H9 (cell line): Measurements from ENCODE around the gene CNPY2. TPM values are rescaled to one million over a fixed set of nuclear protein-coding genes. Genes with fewer than 3 reads are reported as not detected.
A peak's percentile ranks its signal among the peaks of the same experiment; 100 is the strongest.
"Not testable (repeated sequence)": the region's sequence is repeated elsewhere in the genome, so short reads cannot be mapped to it uniquely, and the experiment has no call there.

Source experiments
- DNase-seq: peaks from one replicate; pipeline ENCODE4 v3.0.0-alpha.2; 2017
- H2AFZ ChIP-seq: one replicate; pipeline ENCODE4 v1.6.1; 2013; ENCODE audit warnings: mild to moderate bottlenecking, low read length, control low read depth, moderate library complexity
- H2AK5ac ChIP-seq: 2 replicates; pipeline ENCODE4 v1.6.1; 2013; ENCODE audit warnings: low read length, control low read depth, mixed read lengths; ENCODE audit not compliant: insufficient read length
- H2BK120ac ChIP-seq: one replicate; pipeline ENCODE4 v1.6.1; 2013; ENCODE audit warnings: low read depth, mild to moderate bottlenecking, low read length, control low read depth, inconsistent platforms; ENCODE audit not compliant: poor library complexity, severe bottlenecking
- H2BK12ac ChIP-seq: 2 replicates; pipeline ENCODE4 v1.6.1; 2013; ENCODE audit warnings: low read length, control low read depth, mixed read lengths, low read depth; ENCODE audit not compliant: insufficient read length
- H2BK15ac ChIP-seq: 2 replicates; pipeline ENCODE4 v1.6.1; 2013; ENCODE audit warnings: low read depth, low read length, control low read depth
- H2BK20ac ChIP-seq: one replicate; pipeline ENCODE4 v1.6.1; 2013; ENCODE audit warnings: low read depth, mild to moderate bottlenecking, low read length, control low read depth, inconsistent platforms; ENCODE audit not compliant: poor library complexity, severe bottlenecking
- H2BK5ac ChIP-seq: 2 replicates; pipeline ENCODE4 v1.6.1; 2013; ENCODE audit warnings: low read length, control low read depth, mixed read lengths; ENCODE audit not compliant: insufficient read length
- H3K14ac ChIP-seq: 2 replicates; pipeline ENCODE4 v1.6.1; 2013; ENCODE audit warnings: low read length, control low read depth; ENCODE audit not compliant: insufficient read depth
- H3K18ac ChIP-seq: 2 replicates; pipeline ENCODE4 v1.6.1; 2013; ENCODE audit warnings: low read depth, mild to moderate bottlenecking, mixed read lengths, low read length, control low read depth; ENCODE audit not compliant: insufficient read length
- H3K23ac ChIP-seq: 2 replicates; pipeline ENCODE4 v1.6.1; 2013; ENCODE audit warnings: low read length, control low read depth, mixed read lengths, low read depth; ENCODE audit not compliant: insufficient read length
- H3K23me2 ChIP-seq: 2 replicates; pipeline ENCODE4 v1.6.1; 2013; ENCODE audit warnings: low read depth, mild to moderate bottlenecking, mixed read lengths, low read length, control low read depth; ENCODE audit not compliant: insufficient read length, poor library complexity, severe bottlenecking
- H3K27ac ChIP-seq: 2 replicates; pipeline ENCODE4 v1.5.1; 2013; ENCODE audit warnings: low read length, control low read depth, mixed read lengths, low read depth; ENCODE audit not compliant: insufficient read length
- H3K27me3 ChIP-seq: 2 replicates; pipeline ENCODE4 v1.6.1; 2013; ENCODE audit warnings: low read length, control low read depth, inconsistent platforms; ENCODE audit not compliant: insufficient read depth
- H3K4ac ChIP-seq: 2 replicates; pipeline ENCODE4 v1.6.1; 2013; ENCODE audit warnings: low read depth, mild to moderate bottlenecking, control low read depth, inconsistent platforms, low read length, moderate library complexity
- H3K4me1 ChIP-seq: 2 replicates; pipeline ENCODE4 v1.6.1; 2013; ENCODE audit warnings: low read length, control low read depth, inconsistent platforms; ENCODE audit not compliant: insufficient read depth
- H3K4me2 ChIP-seq: 2 replicates; pipeline ENCODE4 v1.6.1; 2013; ENCODE audit warnings: low read length, control low read depth, mixed read lengths; ENCODE audit not compliant: insufficient read length, insufficient read depth
- H3K56ac ChIP-seq: 2 replicates; pipeline ENCODE4 v1.6.1; 2013; ENCODE audit warnings: low read depth, mild to moderate bottlenecking, mixed read lengths, low read length, control low read depth; ENCODE audit not compliant: insufficient read length
- H3K79me1 ChIP-seq: 2 replicates; pipeline ENCODE4 v1.6.1; 2013; ENCODE audit warnings: low read depth, mild to moderate bottlenecking, moderate library complexity, low read length, control low read depth, inconsistent platforms; ENCODE audit not compliant: insufficient read depth, poor library complexity, severe bottlenecking
- H3K79me2 ChIP-seq: 2 replicates; pipeline ENCODE4 v1.6.1; 2013; ENCODE audit warnings: low read length, control low read depth, inconsistent platforms; ENCODE audit not compliant: insufficient read depth
- H3K9ac ChIP-seq: 2 replicates; pipeline ENCODE4 v1.6.1; 2013; ENCODE audit warnings: low read length, control low read depth, mixed read lengths; ENCODE audit not compliant: insufficient read length; ENCODE audit errors: extremely low read depth
- H3K9me3 ChIP-seq: one replicate; pipeline ENCODE4 v1.6.1; 2013; ENCODE audit warnings: low read depth, low read length, inconsistent platforms; ENCODE audit not compliant: control insufficient read depth
- H3T11ph ChIP-seq: one replicate; pipeline ENCODE4 v1.6.1; 2013; ENCODE audit warnings: mild to moderate bottlenecking, low read length, control low read depth, inconsistent platforms
- H4K20me1 ChIP-seq: one replicate; pipeline ENCODE4 v1.6.1; 2013; ENCODE audit not compliant: control insufficient read depth, insufficient read length, insufficient read depth
- H4K5ac ChIP-seq: 2 replicates; pipeline ENCODE4 v1.6.1; 2013; ENCODE audit warnings: low read depth, mild to moderate bottlenecking, mixed read lengths, low read length, control low read depth; ENCODE audit not compliant: insufficient read length
- H4K8ac ChIP-seq: replicated peaks from 2 replicates; pipeline ENCODE4 v1.6.1; 2013; ENCODE audit warnings: low read length, control low read depth, mixed read lengths, low read depth; ENCODE audit not compliant: insufficient read length
- H4K91ac ChIP-seq: 2 replicates; pipeline ENCODE4 v1.6.1; 2013; ENCODE audit warnings: low read depth, mild to moderate bottlenecking, moderate library complexity, mixed read lengths, low read length, control low read depth; ENCODE audit not compliant: insufficient read length
- H3K27ac Mint-ChIP-seq, 3 experiments: 2 replicates in 2 of 3; 3 replicates in 1 of 3; pipeline ENCODE4 v1.8.0; 2020 to 2021; ENCODE audit warnings: mixed read lengths in 3 of 3, mild to moderate bottlenecking in 1 of 3, moderate library complexity in 1 of 3
- H3K27me3 Mint-ChIP-seq: 2 replicates; pipeline ENCODE4 v1.8.0; 2021; ENCODE audit warnings: low read depth, mild to moderate bottlenecking, moderate library complexity, mixed read lengths
- H3K36me3 Mint-ChIP-seq, 3 experiments: 2 replicates in 2 of 3; 3 replicates in 1 of 3; pipeline ENCODE4 v1.8.0; 2020 to 2021; ENCODE audit warnings: low read depth in 3 of 3, mixed read lengths in 3 of 3; ENCODE audit not compliant: insufficient read depth in 1 of 3
- H3K4me1 Mint-ChIP-seq, 2 experiments: 2 replicates each; pipeline ENCODE4 v1.8.0; 2020; ENCODE audit warnings: mixed read lengths in 2 of 2
- H3K4me3 Mint-ChIP-seq, 2 experiments: 2 replicates in 1 of 2; 3 replicates in 1 of 2; pipeline ENCODE4 v1.8.0; 2020 to 2021; ENCODE audit warnings: mild to moderate bottlenecking in 2 of 2, mixed read lengths in 2 of 2, moderate library complexity in 1 of 2
- H3K9me3 Mint-ChIP-seq, 2 experiments: 2 replicates in 1 of 2; 3 replicates in 1 of 2; pipeline ENCODE4 v1.8.0; 2020; ENCODE audit warnings: mild to moderate bottlenecking in 2 of 2, mixed read lengths in 2 of 2, moderate library complexity in 1 of 2
- WGBS: extraction: QIAGEN DNeasy Blood & Tissue Kit; methylation state at CpG from one replicate; pipeline ENCODE4 v1.1.7; 2013; ENCODE audit warnings: missing lambda C conversion rate, low lambda C conversion rate, mixed read lengths; ENCODE audit not compliant: insufficient read length; ENCODE audit errors: extremely low coverage; 5-methylcytosine and 5-hydroxymethylcytosine counted together
- total RNA-seq: library from RNA; stranded (reverse); gene quantifications from 2 replicates; pipeline ENCODE4 v1.2.1, GENCODE V29; 2021
- TF ChIP-seq, protein P1 (sequence below): fragments of 200-600 bp; sonication (generic); conservative IDR thresholded peaks from 3 replicates; pipeline ENCODE4 v1.8.0; 2021; ENCODE audit warnings: antibody characterized with exemption, mild to moderate bottlenecking

The CNPY2 gene
- total RNA-seq, 1 experiment from 2014 or later, result 221 TPM

DNA sequence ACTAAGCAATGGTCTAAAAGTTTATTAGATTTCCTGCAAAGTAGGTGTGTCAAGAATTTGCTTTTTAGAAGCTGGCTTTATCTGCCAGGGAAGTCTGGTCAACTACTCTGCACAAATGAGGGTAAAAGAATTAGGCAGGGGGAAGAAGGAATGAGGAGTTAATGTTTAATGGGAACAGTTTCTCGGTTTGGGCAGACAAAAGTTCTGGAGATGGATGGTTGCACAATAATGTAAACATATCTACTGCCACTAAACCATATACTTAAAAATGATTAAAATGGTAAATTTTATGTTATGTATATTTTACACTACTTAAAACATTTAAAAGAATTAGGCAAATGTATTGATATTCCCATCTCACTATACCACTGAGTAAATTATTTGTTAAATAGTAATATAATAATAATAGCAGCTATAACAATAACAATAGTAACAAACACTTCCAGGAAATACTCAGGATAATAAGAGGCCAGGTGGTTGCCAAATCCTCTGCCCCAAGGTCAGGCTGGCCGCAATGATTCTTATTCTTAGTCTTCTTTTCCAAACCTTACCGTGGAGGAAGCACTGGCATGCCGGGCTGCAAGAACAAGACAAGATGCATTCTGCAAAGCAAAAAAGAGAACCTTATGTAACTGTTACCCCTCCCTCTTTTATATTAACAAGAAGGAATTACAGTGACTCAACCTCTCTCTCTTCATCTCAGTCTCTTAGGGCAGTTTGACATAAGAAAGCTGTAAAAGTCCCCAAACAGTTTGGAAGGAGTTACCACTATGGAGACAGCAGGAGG, 29.6 kb downstream of the CNPY2 start:
- Histone ChIP-seq H3K9me3 (no peaks in the 10 kb centered on the region), H3T11ph (no peak overlapping the region), H3K23ac (no peak overlapping the region), H4K8ac (no peak overlapping the region), H2BK5ac (no peak overlapping the region), H3K4me1 (0 out of 2 replicates have a peak, but pooled peaks cover 2% of the 10 kb centered on the region), H4K91ac (no peak overlapping the region), H3K14ac (no peak overlapping the region), H3K79me1 (peaks cover 3% of the 10 kb centered on the region), H2BK120ac (no peak overlapping the region), H3K27me3 (no peaks in the 10 kb centered on the region), H3K23me2 (no peaks in the 10 kb centered on the region), H2AK5ac (no peak overlapping the region), H3K56ac (no peak overlapping the region), H3K9ac (no peak overlapping the region), H3K18ac (no peak overlapping the region), H2BK15ac (no peak overlapping the region), H2AFZ (no peak overlapping the region), H2BK20ac (no peak overlapping the region), H4K5ac (no peak overlapping the region), H3K4me2 (no peak overlapping the region), H4K20me1 (no peaks in the 10 kb centered on the region), H2BK12ac (no peak overlapping the region), H3K79me2 (no peaks in the 10 kb centered on the region), H3K4ac (no peak overlapping the region), H3K27ac (no peak overlapping the region)
- Mint-ChIP-seq H3K27ac (peak overlapping the region in 1 of 3 experiments; percentile 53; a peak in 1 of 7 replicates), H3K4me3 (no peak overlapping the region), H3K36me3 (peaks cover 27 to 64% (median 46%) of the 10 kb centered on the region in 3 experiments), H3K4me1 (peaks cover 0 to 6% of the 10 kb centered on the region in 2 experiments; a peak in 2 of 4 replicates), H3K27me3 (no peaks in the 10 kb centered on the region), H3K9me3 (no peaks in the 10 kb centered on the region)
- TF ChIP-seq, protein P1, sequence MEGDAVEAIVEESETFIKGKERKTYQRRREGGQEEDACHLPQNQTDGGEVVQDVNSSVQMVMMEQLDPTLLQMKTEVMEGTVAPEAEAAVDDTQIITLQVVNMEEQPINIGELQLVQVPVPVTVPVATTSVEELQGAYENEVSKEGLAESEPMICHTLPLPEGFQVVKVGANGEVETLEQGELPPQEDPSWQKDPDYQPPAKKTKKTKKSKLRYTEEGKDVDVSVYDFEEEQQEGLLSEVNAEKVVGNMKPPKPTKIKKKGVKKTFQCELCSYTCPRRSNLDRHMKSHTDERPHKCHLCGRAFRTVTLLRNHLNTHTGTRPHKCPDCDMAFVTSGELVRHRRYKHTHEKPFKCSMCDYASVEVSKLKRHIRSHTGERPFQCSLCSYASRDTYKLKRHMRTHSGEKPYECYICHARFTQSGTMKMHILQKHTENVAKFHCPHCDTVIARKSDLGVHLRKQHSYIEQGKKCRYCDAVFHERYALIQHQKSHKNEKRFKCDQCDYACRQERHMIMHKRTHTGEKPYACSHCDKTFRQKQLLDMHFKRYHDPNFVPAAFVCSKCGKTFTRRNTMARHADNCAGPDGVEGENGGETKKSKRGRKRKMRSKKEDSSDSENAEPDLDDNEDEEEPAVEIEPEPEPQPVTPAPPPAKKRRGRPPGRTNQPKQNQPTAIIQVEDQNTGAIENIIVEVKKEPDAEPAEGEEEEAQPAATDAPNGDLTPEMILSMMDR, result no peak
- no peak for DNase-seq
- WGBS, result no CpG with 5 or more reads among the region's 4 CpGs

DNA sequence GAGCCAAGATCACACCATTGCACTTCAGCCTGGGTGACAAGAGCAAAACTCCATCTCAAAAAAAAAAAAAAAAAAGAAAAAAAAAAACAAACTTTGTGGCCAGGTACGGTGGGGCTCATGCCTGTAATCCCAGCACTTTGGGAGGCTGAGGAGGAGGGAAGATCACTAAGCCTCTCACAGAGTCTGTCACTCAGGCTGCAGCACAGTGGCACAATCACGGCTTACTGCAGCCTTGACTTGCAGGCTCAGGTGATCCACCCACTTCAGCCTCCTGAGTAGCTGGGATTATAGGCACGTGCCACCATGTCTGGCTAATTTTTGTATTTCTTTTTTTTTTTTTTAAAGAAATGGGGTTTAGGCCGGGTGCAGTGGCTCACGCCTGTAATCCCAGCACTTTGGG, 31.5 kb downstream of the CNPY2 start:
- not testable (repeated sequence) for H3K4me3 Mint-ChIP-seq, H2BK20ac ChIP-seq, H3K9me3 Mint-ChIP-seq, H2AK5ac ChIP-seq, H3K9ac ChIP-seq, DNase-seq, H4K5ac ChIP-seq, H4K20me1 ChIP-seq, H2BK15ac ChIP-seq, H3K23me2 ChIP-seq, H3K4ac ChIP-seq, H2AFZ ChIP-seq, H3K23ac ChIP-seq, H3K27ac ChIP-seq, H3K9me3 ChIP-seq, H3K27me3 Mint-ChIP-seq, H3K4me1 Mint-ChIP-seq, H3K79me2 ChIP-seq, H2BK5ac ChIP-seq, H3K27ac Mint-ChIP-seq, H3K18ac ChIP-seq, H3K79me1 ChIP-seq, H4K91ac ChIP-seq, H3K4me1 ChIP-seq, H3T11ph ChIP-seq, H4K8ac ChIP-seq, H2BK12ac ChIP-seq, H3K56ac ChIP-seq, H3K27me3 ChIP-seq, H3K4me2 ChIP-seq, H3K14ac ChIP-seq, H2BK120ac ChIP-seq
- WGBS, result no CpG with 5 or more reads among the region's 5 CpGs
- H3K36me3 Mint-ChIP-seq, result peaks cover 22 to 64% (median 45%) of the 10 kb centered on the region in 3 experiments
